GDM1 (cell line): ENCODE measurements around the gene POGLUT2.
"Not testable (repeated sequence)": the region's sequence is repeated elsewhere in the genome, so short reads cannot be mapped to it uniquely, and the experiment has no call there.

Source experiments
- DNase-seq: peaks from one replicate; lab custom pipeline; 2025; lab: John Stamatoyannopoulos, UW

The POGLUT2 gene

DNA sequence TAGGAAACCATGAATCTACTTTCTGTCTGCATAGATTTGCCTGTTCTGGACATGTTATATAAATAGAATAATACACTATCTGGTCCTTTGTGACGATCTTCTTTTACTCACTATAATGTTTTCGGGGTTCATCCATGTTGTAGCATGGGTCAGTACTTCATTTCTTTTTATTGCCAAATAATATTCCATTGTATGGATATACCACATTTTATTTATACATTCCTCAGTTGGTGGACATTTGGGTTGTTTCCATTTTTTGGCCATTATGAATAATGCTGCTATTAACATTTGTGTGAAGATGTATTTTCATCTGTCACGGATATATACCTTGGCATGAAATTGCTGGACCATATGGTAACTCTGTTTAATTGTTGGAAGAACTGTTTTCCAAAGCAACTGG, 6.9 kb upstream of the POGLUT2 start:
- no peak for DNase-seq

DNA sequence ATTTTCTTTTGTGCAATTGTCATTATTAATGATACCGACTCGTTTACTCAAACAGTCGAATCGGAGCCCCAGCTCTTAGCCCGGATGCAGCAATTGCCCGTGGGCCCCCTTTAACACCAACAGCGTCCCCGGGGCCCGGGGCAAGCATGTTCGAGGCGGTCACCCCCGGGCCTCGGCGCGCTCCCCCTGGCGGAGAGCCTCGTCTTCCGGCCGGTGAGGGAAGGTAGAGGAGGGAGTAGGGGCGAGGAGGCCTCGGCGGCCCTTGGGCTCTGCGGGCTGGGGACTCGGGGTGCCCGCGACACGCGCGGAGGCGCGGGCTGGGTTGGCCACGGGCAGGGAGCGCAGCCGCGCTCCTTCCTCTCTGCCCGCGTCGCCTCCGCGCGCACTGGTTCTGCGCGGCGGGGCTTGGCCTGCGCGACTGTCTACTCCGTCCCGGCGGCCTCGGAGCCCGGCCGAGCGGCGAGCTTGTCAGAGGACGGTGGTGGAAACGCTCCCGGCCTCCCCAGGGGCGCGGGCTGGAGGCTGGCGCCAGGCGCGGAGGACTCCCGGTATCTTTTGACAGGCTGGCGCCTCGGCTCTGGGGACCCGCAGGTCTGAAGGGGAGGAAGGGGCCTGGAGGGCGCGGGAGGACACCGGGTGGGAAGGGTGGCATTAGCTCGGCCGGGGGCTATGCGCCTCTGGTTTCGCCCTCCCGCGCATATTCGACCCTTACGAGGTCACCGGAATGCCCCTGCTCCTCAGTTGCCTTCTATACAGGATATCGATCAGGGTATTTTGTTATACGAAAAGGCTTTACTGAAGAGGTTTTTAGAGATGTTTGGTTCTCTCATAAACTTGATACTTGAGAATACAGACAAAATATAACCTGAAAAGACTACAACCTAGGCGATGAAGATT, 1.6 kb upstream of the POGLUT2 start:
- peak; percentile 86 for DNase-seq

DNA sequence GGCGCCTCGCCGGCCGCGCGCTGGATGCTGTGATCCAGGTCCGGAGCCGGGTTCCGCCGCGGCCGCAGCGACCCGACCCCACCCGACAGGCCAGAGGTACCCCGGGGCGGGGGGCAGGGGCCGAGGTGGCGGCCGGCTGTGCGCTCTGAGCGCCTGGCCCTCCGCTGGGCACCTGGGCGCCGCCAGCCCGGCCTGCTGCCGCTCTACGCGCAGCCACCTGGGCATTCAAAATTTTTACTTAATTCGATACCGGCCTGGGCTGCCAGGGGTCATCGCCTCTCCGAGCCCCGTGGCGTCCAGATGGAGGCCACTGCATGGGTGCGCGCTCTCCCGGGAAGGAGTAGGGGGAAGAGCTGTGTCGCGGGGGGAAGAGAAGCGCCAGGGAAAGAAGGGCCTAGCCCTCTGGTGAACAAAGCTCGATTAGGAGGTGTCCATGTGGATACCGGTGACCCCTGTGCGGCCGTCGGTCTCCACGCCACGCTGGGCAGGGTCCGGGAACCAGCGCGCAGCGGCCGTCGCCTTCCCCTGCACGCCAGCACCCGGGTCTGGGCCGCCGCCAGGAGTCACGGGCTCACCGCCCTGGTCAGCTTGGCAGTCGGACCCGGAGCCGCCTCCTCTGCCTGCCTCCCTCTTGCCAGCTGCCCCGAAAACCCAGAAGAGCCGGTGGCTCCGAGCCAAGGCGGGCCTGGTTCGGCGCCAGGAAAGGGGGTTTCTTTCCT, 809 bp upstream of the POGLUT2 start:
- DNase-seq: no peak

DNA sequence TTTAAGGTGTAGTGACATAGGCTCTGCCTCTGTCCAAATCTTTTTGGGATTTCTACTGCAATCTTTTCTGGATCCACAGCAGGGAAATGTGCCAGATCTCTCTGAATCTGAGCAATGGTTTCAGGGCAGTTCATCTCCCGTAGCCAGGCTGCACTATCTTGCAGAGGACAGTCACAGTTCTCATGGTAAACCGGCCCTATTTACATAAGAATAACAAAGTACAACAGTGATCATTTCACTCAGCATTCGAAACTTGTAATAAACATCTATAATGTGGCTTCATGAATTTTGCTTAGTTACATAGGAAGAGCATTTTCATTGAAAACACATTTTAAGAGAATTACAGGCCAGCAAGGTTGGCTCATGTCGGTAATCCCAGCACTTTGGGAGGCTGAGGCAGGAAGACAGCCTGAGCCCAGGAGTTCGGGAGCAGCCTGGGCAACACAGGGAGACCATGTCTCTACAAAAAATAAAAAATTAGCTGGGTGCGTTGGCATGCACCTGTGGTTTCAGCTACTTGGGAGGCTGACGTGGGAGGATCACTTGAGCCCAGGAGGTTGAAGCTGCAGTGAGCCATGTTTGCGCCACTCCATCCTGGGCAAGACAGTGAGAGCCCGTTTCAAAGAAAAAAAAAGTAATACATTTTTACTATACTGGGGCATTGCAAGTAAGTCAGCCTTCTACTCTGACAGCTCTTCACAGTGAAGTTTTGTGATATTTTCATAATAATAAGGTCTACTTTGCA, 5.0 kb downstream of the POGLUT2 start:
- no peak for DNase-seq

DNA sequence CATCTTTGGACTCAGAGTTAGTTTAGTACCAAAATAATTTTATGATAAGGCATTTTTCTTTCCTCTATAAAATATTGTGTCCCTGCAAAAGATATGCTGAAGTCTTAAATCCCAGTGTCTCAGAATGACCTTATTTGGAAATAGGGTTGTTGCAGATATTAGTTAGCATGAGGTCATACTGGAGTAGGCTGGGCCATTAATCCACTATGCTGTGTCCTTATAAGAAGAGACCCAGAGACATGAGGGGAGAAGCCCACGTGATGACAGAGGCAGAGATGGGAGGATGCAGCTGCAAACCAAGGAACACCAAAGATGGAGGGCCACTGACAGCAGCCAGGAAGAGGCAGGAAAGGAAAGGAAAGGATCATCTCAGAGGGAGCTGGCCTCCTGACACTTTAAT, 6.4 kb downstream of the POGLUT2 start:
- DNase-seq: no peak

DNA sequence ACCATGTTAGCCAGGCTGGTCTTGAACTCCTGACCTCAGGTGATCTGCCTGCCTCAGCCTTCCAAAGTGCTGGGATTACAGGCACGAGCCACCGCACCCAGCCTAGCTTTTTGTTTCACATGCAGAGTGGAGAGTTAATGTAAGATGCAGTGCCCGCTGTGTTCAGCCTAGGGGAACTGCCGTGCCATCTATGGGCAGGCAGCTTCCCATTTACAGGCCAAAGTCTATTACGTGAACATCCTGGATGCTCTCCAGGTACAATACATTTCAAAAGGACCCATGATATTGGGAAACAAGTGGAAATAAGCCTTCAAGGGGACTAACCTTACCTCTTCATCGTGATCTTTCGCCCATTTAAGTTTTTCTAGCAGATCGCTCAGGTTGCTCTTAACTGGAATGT, 10.1 kb downstream of the POGLUT2 start:
- no peak for DNase-seq

DNA sequence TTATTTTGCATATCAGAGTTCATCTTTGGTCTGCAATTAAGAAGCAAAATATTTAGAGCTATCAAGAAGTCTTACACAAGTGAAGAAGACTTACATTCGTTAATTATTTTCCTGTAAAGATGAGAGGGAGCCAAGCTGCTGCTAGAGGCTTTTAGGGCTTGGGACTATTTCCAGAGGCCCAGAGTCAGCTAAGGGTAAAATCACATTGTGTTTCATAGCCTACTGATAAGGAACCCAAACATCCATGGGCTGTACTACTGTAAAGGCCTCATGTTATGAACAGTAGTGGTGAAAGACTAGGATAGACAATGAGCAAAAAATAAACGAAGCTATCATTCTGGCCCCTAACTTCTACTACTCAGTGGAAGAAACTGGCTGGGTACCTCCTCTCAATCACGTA, 14.3 kb downstream of the POGLUT2 start:
- DNase-seq: no peak

DNA sequence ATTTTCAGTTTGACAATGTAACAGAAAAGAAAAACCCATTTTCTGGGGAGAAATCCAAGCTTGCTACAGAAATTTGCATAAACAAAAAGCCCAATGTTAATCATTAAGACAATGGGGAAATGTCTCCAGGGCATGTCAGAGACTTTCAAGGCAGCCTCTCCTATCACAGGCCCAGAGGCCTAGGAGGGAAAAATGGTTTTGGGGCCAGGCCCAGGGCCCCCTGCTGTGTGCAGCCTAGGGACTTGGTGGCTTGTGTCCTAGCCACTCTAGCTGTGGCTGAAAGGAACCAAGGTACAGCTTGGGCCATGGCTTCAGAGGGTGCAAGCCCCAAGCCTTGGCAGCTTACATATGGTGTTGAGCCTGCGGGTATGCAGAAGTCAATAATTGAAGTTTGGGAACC, 17.2 kb downstream of the POGLUT2 start:
- no peak for DNase-seq

DNA sequence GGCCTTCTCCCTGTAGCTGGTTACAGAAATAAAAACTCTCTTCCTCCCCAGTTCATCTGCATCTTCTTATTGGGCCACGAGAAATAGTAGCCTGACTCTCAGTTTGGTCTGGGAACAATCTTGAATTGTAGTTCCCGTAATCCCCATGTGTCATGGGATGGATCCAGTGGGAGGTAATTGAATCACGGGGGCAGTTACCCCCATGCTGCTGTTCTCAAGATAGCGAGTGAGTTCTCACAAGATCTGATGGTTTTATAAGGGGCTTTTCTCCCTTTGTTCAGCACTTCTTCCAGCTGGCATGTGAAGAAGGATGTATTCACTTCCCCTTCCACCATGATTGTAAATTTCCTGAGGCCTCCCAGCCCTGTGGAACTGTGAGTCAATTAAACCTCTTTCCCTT, 18.1 kb downstream of the POGLUT2 start:
- DNase-seq: not testable (repeated sequence)

DNA sequence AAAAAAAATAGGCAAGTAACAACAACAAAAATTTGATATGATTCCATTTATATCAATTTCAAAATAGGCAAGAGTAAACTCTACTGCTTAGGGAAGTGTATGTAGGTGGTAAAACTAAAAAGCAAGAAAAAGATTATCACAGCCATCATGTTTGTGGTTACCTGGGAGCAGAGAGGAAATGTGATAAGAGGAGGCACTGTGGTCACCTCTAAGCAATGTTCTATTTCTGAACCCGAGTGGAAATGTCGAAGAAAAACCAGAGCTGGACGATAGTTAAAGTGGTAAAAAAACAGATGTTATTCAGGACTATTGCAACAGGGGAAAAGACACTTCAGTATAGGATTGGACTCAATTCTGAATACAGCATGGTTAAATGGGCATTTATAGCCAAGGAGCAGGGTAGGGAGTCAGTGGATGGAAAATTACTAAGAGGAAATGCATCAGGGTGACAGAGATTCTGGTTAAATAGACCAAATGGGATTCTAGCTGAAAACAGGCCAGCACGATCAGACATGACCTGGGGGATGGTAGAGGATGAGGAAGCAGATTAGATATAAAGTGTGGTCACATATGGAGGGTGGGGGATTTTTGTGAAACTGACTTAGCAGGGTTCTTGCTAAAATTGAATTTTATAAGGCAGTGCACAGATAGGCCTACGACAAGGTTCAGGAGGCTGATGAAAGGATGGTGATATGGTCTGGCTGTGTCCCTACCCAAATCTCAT, 19.2 kb downstream of the POGLUT2 start:
- DNase-seq: peak; percentile 80

DNA sequence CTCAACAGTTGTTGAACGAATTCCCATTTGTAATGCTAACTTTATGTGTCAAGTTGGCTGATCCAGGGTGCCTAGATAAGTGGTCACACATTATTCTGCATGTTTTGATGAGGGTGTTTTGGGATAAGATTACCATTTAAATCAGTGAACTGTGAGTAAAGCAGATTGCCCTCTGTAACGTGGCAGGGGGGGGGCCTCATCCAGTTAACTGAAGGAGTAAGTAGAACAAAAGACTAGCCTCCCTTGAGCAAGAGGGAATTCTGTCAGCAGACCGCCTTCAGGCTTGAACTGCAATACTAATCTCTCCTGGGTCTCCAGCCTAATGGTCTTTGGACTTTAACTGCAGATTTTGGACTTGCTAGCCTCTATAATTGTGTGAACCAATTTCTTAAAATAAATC, 21.0 kb downstream of the POGLUT2 start:
- DNase-seq: no peak

DNA sequence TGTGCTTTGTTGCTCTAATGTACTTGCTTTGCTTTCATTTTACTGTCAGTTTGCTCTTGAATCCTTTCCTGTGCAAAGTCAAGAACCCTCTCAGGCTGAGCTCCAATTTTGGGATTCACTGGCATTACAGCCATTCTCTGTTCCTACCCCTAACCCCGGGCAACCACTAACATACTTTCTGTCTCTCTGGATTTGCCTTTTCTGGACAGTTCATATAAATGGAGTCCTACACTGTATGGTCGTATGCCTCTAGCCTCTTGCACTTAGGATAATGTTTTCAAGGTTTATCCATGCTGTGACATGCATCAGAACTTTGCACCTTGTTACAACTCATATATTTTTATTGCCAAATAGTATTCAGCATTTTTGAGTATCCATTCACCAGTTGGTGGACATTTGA, 22.5 kb downstream of the POGLUT2 start:
- no peak for DNase-seq

DNA sequence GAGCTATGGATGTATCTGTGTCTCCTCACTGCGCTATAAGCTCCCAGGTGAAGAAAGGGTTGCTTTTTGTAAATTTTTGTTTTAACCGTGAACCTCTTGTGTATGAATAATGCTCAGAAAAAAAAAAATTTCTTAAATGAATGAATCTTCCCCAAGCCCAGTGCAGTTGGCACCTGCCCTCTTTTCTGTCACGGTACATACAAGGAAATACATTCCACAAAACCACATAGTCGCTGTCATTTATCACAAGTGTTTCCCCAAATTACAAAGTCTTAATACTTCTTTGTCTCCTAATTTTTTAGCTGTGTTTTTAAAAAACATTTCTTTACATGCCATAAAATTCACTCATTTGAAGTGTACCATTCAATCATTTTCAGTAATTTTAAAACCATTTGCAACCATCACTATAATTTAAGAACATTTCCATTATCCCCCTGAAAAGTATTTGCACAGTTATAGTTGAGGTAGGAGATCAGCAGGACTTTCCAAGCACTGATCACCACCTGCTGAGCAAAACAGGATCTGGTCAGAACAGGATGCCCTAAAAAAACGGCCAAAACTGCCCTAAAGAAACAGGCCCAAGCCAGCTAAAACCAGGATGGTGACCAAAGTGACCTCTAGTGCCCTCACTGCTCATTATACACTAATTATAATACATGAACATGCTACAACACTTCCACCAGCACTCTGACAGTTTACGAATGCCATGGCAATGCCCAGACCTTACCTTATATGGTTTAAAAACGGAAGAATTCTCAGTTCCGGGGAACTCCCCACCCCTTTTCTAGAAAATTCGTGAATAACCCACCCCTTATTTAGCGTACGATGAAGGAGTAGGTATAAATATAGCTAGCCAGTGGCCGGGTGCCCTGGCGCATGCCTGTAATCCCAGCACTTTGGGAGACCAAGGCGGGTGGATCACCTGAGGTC, 23.9 kb downstream of the POGLUT2 start:
- no peak for DNase-seq

DNA sequence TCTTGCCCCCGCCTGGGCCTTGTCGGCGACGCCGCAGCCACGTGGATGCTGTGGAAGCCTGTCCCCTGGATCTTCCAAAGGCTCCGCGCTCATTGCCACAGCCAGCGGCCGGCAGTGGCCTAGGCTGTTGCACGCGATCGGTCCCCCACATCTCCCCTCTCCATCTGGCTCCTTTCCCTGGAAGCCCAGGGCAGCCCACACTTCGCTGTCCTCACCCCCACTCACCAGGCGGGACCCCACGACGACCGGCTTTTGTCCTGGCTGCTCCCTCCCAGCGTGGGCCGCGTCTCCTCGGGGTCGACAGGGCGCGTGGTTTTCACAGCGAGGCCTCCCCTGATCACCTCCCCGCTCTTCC, 24.6 kb downstream of the POGLUT2 start:
- DNase-seq: no peak

DNA sequence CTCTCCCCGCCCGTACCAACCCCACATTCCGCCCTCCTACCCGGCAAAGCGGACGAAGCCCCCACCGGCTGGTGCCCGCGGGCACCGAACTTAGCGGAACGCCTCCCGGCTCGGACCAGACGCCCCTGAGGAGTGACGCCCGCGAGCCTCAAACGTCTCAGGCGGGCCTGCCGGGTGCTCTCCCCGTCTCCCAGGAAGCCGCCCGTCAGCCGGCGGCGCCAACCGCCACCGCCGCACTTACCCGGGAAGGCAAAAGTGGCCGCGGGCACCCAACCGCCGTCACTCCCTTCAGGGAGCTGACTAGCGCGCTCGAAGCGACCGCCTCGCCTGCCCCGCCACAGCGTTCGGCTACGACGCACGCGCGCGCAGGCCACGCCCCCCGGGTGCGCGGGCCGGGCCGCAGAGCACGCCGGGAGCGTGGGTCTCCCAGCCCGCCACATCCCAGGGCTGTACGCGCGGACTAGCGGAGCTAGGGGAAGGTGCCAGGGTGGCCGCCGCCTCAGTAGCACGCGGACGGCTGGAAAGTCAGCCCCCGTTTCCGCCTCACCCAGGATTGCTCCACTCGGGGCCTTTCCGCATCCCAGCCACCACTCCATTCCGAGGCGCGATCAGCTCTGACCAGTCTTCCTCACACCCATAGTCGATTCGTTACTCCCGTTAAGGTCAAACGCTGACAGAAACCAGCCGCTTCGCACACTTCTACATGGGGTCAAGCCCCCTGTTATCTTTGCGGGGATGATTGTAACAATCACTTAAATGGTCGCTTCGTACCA, 25.1 kb downstream of the POGLUT2 start, which contains the start of gene TEX30:
Gene TEX30 (minus strand): TSS at position 346 of the 773 bp plus-strand sequence. CDS start 3,760 bp downstream, outside the sequence.
- DNase-seq: peak; percentile 96

DNA sequence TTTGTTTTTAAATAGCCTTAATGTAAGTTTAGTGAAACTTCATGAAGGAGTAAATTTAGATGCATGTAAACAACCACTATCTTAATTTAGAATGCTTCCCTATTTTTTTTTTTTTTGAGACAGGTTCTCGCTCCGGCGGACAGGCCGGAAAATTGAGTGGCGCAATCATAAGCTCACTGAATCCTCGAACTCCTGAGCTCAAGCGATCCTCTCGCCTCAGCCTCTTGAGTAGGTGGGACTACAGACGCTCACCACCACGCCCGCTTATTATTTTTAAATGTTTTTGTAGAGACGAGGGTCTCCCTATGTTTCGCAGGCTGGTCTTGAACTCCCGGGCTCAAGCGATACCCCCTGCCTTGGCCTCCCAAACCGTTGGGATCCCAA, 26.7 kb downstream of the POGLUT2 start:
- no peak for DNase-seq

DNA sequence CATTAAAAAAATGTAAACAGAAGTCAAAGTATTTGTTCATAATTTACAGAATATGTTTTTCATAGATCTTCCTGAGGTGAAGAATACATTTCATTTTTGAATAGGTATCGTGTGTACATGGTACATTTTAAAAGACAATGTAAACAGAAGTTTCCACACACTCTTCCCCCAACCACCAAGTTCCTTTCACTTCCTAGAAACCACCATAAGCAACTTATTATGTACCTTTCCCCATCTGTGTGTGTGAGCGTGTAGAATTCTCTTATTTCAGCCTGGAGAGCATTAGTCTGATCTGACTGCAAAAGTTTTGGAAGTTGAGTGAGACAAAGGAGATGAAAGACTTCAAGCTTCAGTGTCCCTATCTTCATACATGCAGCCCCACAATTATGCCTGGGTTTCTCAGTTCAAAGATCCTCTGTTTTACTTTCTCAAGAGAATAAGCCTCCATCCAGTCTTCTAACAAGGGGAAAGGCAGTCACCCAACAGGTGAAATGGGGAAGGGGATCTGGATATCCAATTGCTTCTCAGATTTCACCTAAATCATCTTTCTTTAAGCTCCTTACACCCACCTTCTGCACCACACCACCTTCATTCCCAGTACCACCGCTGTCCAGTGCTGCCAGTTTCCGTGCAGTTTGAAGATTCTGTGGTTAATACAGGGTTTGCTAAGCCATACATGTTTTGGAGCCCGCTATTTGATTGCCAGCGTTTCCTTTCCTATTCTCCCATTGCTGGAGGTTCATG, 27.3 kb downstream of the POGLUT2 start:
- peak; percentile 20 for DNase-seq

DNA sequence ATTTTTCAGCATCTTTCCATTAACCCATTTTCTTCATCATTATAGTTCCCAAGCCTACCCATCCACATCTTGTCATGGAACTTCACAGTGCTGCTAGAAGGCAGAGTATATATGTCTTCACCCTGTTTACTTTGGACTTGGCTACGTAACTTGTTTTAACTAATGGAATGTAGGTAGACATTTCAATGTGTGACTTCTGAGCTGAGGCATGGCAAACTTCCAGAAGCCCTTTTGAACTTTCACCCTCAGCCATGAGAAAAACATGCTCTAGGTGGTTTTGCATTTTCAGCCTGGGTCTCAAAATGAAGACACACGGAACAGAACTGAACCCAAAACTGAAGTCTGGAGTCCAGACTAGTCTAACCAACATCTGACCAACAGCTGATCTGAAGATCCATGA, 28.3 kb downstream of the POGLUT2 start:
- no peak for DNase-seq

DNA sequence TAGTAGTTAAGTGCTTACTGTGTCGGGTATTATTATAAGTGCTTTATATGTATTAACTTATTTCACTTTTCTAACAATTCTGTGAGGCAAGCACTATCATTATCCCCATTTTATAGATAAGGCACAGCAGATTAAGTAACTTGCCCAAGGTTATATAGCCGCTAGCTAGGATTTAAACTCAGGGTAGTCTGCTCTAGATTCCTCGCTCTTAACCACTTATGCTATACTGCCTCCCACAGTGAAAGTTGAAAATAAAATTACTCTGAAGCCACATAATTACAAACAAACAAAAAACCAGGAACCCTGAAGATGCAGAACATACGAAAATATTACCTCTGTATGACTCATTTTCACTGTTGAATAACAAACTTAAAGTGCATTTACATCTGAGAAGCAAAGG, 29.1 kb downstream of the POGLUT2 start:
- no peak for DNase-seq
